Naive thymus-derived CD4-positive, alpha-beta T cell (primary cell): ENCODE measurements around the gene SUN3. TPM values are rescaled to one million over a fixed set of nuclear protein-coding genes. Genes with fewer than 3 reads are reported as not detected.

Experiments
- ATAC-seq: fragments of 150-1000 bp; cut with Tn5 transposase; 2 replicates; pipeline ENCODE4 v1.10.0; 2021; ENCODE audit warnings: mild to moderate bottlenecking, moderate library complexity
- CTCF ChIA-PET: fragments of 350-600 bp; sonication (Branson Sonifier 250); formaldehyde crosslinking; loops from one replicate; lab custom pipeline; 2021; ENCODE audit warnings: antibody characterized with exemption; lab: Charles Lee
- POLR2A ChIA-PET: fragments of 350-600 bp; sonication (Branson Sonifier 250); formaldehyde crosslinking; loops from one replicate; lab custom pipeline; 2021; ENCODE audit warnings: antibody characterized with exemption, inconsistent platforms; lab: Charles Lee
- DNase-seq, 9 donors: peaks; one replicate each; pipeline versions ENCODE4 v3.0.0 to v3.0.0-alpha.2; 2020 to 2022; ENCODE audit warnings: mixed read lengths in 1 of 9
- H3K27ac ChIP-seq: one replicate; pipeline ENCODE4 v1.7.0; 2013; ENCODE audit warnings: mild to moderate bottlenecking, low read depth, low read length, moderate library complexity
- H3K27me3 ChIP-seq, 2 donors: one replicate each; pipeline ENCODE4 v1.7.0; 2013; ENCODE audit warnings: low read length in 2 of 2, mild to moderate bottlenecking in 2 of 2, moderate library complexity in 2 of 2; ENCODE audit not compliant: control insufficient read depth in 2 of 2, insufficient read depth in 2 of 2
- H3K36me3 ChIP-seq, 3 experiments: 1 replicate in 2 of 3; 2 replicates in 1 of 3; pipeline ENCODE4 v1.7.0; 2013; ENCODE audit warnings: low read length in 3 of 3, mild to moderate bottlenecking in 3 of 3, moderate library complexity in 1 of 3; ENCODE audit not compliant: insufficient read depth in 3 of 3, control insufficient read depth in 2 of 3
- H3K4me1 ChIP-seq, 2 donors: one replicate each; pipeline ENCODE4 v1.7.0; 2013; ENCODE audit warnings: low read length in 2 of 2, mild to moderate bottlenecking in 2 of 2, moderate library complexity in 1 of 2; ENCODE audit not compliant: control insufficient read depth in 2 of 2, insufficient read depth in 2 of 2
- H3K4me3 ChIP-seq: 2 replicates; pipeline ENCODE4 v1.7.0; 2013; ENCODE audit warnings: mild to moderate bottlenecking, low read length
- H3K9me3 ChIP-seq, 3 experiments: 1 replicate in 2 of 3; 2 replicates in 1 of 3; pipeline ENCODE4 v1.7.0; 2013; ENCODE audit warnings: low read length in 3 of 3; ENCODE audit not compliant: control insufficient read depth in 2 of 3
- H3K27ac Mint-ChIP-seq, 9 donors: one replicate each; pipeline ENCODE4 v1.8.0; 2020 to 2022; ENCODE audit warnings: mixed read lengths in 9 of 9, mild to moderate bottlenecking in 8 of 9, moderate library complexity in 5 of 9, inconsistent platforms in 2 of 9
- H3K27me3 Mint-ChIP-seq, 5 donors: one replicate each; pipeline ENCODE4 v1.8.0; 2021 to 2022; ENCODE audit warnings: mixed read lengths in 5 of 5, mild to moderate bottlenecking in 1 of 5
- H3K36me3 Mint-ChIP-seq, 5 donors: one replicate each; pipeline ENCODE4 v1.8.0; 2020 to 2022; ENCODE audit warnings: mixed read lengths in 5 of 5, mild to moderate bottlenecking in 3 of 5, inconsistent platforms in 1 of 5
- H3K4me1 Mint-ChIP-seq, 7 donors: one replicate each; pipeline ENCODE4 v1.8.0; 2020 to 2022; ENCODE audit warnings: mixed read lengths in 7 of 7, mild to moderate bottlenecking in 3 of 7, inconsistent platforms in 1 of 7
- H3K4me3 Mint-ChIP-seq, 10 donors: one replicate each; pipeline ENCODE4 v1.8.0; 2020 to 2022; ENCODE audit warnings: mild to moderate bottlenecking in 10 of 10, mixed read lengths in 10 of 10, moderate library complexity in 6 of 10, inconsistent platforms in 2 of 10
- H3K9me3 Mint-ChIP-seq, 11 donors: one replicate each; pipeline ENCODE4 v1.8.0; 2020 to 2022; ENCODE audit warnings: mixed read lengths in 11 of 11, mild to moderate bottlenecking in 4 of 11, inconsistent platforms in 1 of 11, moderate library complexity in 1 of 11
- intact Hi-C, 2 donors: fragments of 100-400 bp; cut with micrococcal nuclease; formaldehyde crosslinking; loops; one replicate each; pipeline ENCODE4 v1.15.1; 2023
- polyA plus RNA-seq, 2 donors: library from polyadenylated mRNA; unstranded; fragments of 300-500 nt; fragmentation: Illumina TruSeq; gene quantifications; one replicate each; pipeline ENCODE4 v1.2.3, GENCODE V29; 2021
- total RNA-seq, 6 experiments: library from RNA in 5 of 6; stranded (reverse) in 5 of 6; gene quantifications; 1 replicate in 5 of 6; 2 replicates in 1 of 6; pipeline ENCODE4 v1.2.3 and lab custom pipeline; 2021 to 2026

SUN3 gene
- total and polyA plus RNA-seq, 7 experiments from 2014 or later, result 0.53 to 2.7 (median 1.2) TPM; not detected in 3

DNA sequence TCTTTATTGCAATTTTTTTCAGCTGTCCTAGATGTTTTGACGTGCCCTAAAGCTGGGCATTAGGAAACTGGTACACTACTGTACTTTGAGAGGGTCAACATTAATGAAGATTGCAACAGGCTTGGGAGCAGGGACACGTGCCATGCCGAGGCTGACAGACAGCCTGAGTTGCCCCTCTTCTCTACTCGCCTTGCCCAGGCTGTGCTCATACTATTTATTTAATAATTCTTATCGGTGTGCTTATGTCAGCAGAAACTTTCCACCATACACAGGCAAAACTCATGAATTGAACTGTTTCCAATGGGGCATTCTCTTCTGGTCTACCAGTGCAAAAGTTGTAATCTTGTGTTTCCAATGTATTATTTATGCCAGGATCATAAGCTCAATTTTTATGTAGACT, 30.8 kb upstream of the SUN3 start:
- Histone ChIP-seq H3K4me1 (no peaks in the 10 kb centered on the region), H3K27ac (no peak overlapping the region), H3K27me3 (no peaks in the 10 kb centered on the region), H3K36me3 (no peaks in the 10 kb centered on the region), H3K4me3 (no peak overlapping the region), H3K9me3 (no peaks in the 10 kb centered on the region)
- ChIA-PET POLR2A (interaction anchor here (0.7 to 1.8 kb wide), 2 partner anchors 26 to 29 kb away, joined by 3 to 6 read pairs; partner anchors contain the start of gene UPP1), CTCF (no interaction called here)
- peaks cover 7 to 18% (median 13%) of the 10 kb centered on the region in 5 donors for H3K36me3 Mint-ChIP-seq
- peaks cover 2 to 32% (median 10%) of the 10 kb centered on the region in 11 donors for H3K9me3 Mint-ChIP-seq
- H3K27ac Mint-ChIP-seq, result no peak overlapping the region
- peaks cover 0 to 21% (median 0%) of the 10 kb centered on the region in 5 donors for H3K27me3 Mint-ChIP-seq
- intact Hi-C loops, result no loop called here
- no peak overlapping the region for H3K4me3 Mint-ChIP-seq
- DNase-seq, result no peak
- ATAC-seq, result no peak
- peaks cover 0 to 3% (median 0%) of the 10 kb centered on the region in 7 donors for H3K4me1 Mint-ChIP-seq

DNA sequence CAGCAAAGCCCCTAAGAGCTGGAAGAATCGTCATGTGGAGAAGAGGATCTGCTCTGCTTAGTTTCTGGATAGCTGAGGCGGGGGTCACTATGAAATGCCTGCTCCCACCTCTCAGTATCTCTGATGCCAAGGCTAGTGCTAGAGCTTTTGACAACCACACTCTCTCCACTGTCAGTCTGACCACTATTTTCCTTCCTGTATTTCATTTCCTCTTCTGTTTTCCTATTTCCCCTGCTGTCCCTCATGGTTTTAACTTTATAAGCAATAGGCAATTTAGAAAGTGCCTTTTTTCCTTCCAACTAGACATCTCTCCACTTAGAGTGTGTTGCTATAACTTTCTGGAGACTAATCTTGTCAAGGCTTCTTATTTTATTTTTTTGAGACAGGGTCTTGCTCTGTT, 30.1 kb upstream of the SUN3 start:
- no peak for ATAC-seq
- intact Hi-C loops, result no loop called here
- no peak for DNase-seq
- Histone ChIP-seq H3K4me1 (no peaks in the 10 kb centered on the region), H3K27ac (no peak overlapping the region), H3K36me3 (no peaks in the 10 kb centered on the region), H3K27me3 (no peaks in the 10 kb centered on the region), H3K4me3 (no peak overlapping the region), H3K9me3 (no peaks in the 10 kb centered on the region)
- Mint-ChIP-seq H3K27ac (no peak overlapping the region), H3K9me3 (peaks cover 2 to 27% (median 10%) of the 10 kb centered on the region in 11 donors), H3K27me3 (peaks cover 0 to 20% (median 0%) of the 10 kb centered on the region in 5 donors), H3K4me1 (peaks cover 0 to 3% (median 0%) of the 10 kb centered on the region in 7 donors), H3K4me3 (no peak overlapping the region), H3K36me3 (peaks cover 7 to 17% (median 11%) of the 10 kb centered on the region in 5 donors)
- ChIA-PET POLR2A (no interaction called here), CTCF (no interaction called here)

DNA sequence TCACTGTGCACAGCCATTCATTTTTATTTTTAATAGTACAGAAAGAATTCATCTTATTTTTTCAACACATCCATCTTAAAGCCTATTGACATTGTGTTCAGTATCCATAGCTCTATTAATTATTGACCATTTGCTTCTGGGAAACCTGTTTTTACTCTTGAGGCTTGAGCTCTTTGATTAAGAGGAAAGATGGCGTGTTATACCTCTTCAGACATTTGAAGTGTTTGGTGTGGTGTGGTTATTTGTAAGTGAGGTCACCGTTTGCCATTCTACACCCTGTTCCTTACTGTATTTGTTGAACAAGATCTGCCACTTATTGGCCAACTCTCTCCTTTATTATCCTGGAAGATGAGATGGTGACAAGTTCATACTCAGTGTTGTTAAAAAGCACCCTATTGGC, 24.8 kb upstream of the SUN3 start:
- POLR2A ChIA-PET, result no interaction called here
- H3K4me3 ChIP-seq, result no peak overlapping the region
- DNase-seq (no peak), ATAC-seq (no peak)
- H3K9me3 ChIP-seq, result no peaks in the 10 kb centered on the region
- H3K4me1 ChIP-seq, result no peaks in the 10 kb centered on the region
- H3K9me3 Mint-ChIP-seq, result peaks cover 0 to 17% (median 7%) of the 10 kb centered on the region in 11 donors
- intact Hi-C loops, result no loop called here
- H3K27ac Mint-ChIP-seq, result no peak overlapping the region
- CTCF ChIA-PET, result interaction anchor here (0.7 kb wide), 1 partner anchor 66 kb away, joined by 3 read pairs; no protein-coding TSS in a partner anchor
- H3K27ac ChIP-seq, result no peak overlapping the region
- no peak overlapping the region for H3K4me3 Mint-ChIP-seq
- no peaks in the 10 kb centered on the region for H3K27me3 ChIP-seq
- peaks cover 0 to 10% (median 0%) of the 10 kb centered on the region in 5 donors for H3K27me3 Mint-ChIP-seq
- peaks cover 0 to 8% (median 0%) of the 10 kb centered on the region in 7 donors for H3K4me1 Mint-ChIP-seq
- H3K36me3 Mint-ChIP-seq, result peaks cover 0 to 11% (median 6%) of the 10 kb centered on the region in 5 donors
- no peaks in the 10 kb centered on the region for H3K36me3 ChIP-seq

DNA sequence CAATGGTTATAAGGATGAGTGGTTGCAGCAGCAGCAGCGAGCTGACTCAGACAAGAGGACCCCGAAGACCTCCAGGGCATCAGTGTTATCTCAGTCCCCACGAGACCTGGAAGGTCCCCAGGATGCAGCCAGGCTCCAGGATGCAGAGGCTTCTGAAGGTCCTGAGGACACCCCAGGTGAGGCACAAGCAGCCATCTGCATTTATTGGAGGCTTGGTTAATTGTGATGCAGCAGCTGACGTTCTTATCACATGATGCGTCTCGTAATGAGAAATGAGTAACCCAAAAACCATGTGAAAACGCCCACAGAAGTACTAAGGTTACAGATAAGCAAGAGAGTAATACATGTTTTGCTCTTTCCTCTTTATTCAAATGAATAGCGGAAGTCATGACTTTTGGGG, 23.8 kb upstream of the SUN3 start:
- H3K9me3 Mint-ChIP-seq, result peaks cover 0 to 9% (median 5%) of the 10 kb centered on the region in 11 donors
- POLR2A ChIA-PET, result no interaction called here
- DNase-seq (no peak), ATAC-seq (no peak)
- CTCF ChIA-PET, result interaction anchor here (0.7 kb wide), 1 partner anchor 65 kb away, joined by 3 read pairs; no protein-coding TSS in a partner anchor
- H3K36me3 ChIP-seq, result no peaks in the 10 kb centered on the region
- H3K4me3 Mint-ChIP-seq, result no peak overlapping the region
- peaks cover 0 to 8% (median 0%) of the 10 kb centered on the region in 7 donors for H3K4me1 Mint-ChIP-seq
- H3K9me3 ChIP-seq, result no peaks in the 10 kb centered on the region
- peaks cover 0 to 7% (median 0%) of the 10 kb centered on the region in 5 donors for H3K27me3 Mint-ChIP-seq
- H3K27ac ChIP-seq, result no peak overlapping the region
- H3K27ac Mint-ChIP-seq, result peak overlapping the region in 1 of 9 donors; percentile 25
- H3K4me1 ChIP-seq, result no peaks in the 10 kb centered on the region
- H3K27me3 ChIP-seq, result no peaks in the 10 kb centered on the region
- peaks cover 0 to 8% (median 6%) of the 10 kb centered on the region in 5 donors for H3K36me3 Mint-ChIP-seq
- no peak overlapping the region for H3K4me3 ChIP-seq
- intact Hi-C loops, result no loop called here

DNA sequence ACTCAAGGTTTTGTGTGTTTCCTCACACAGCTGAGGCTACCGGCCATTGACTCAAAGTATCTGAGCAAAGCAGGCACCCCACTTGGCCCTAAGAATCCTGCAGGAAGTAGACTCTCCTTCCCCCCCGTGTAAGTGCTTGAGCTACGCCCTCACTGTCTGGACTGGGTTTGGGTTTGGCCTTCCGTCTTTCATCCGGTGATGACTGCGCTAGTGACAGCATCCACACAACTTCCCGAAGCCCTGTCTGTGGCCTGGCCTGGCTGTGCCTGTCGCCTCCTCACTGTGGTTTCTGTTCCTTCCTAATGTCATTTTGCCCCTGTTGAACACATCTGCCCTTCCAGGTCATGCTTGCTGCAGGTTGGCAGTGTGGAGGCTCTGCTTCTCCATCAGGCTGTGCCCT, 20.9 kb upstream of the SUN3 start:
- peaks cover 0 to 3% (median 0%) of the 10 kb centered on the region in 5 donors for H3K36me3 Mint-ChIP-seq
- Histone ChIP-seq H3K4me3 (no peak overlapping the region), H3K36me3 (no peaks in the 10 kb centered on the region), H3K9me3 (no peaks in the 10 kb centered on the region), H3K4me1 (peaks cover 0 to 10% of the 10 kb centered on the region in 2 donors), H3K27ac (no peak overlapping the region), H3K27me3 (no peaks in the 10 kb centered on the region)
- DNase-seq (no peak), ATAC-seq (peak; percentile 48)
- no peak overlapping the region for H3K27ac Mint-ChIP-seq
- H3K4me1 Mint-ChIP-seq, result peaks cover 16 to 24% (median 20%) of the 10 kb centered on the region in 7 donors
- peak overlapping the region in 1 of 10 donors; percentile 35 for H3K4me3 Mint-ChIP-seq
- ChIA-PET CTCF (no interaction called here), POLR2A (no interaction called here)
- H3K27me3 Mint-ChIP-seq, result no peaks in the 10 kb centered on the region
- peaks cover 0 to 2% (median 0%) of the 10 kb centered on the region in 11 donors for H3K9me3 Mint-ChIP-seq
- intact Hi-C loops, result no loop called here

DNA sequence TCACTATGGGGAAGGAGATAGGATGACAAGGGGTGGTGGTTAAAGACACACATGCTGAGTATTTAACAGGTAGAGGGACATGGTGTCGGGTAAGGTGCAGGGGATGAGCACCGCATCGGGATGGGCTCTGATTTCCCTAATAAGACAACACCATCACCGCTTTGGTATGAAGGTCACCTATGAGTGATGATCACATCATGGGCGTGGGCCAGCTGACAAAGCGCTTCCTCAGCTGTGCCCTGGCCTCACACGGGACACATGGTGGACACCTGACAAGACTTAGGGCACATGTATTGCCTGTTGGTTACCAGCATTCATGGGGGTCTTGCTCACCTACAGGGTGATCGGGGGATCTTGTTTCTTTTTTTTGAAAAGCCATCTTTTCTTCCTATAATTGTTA, 19.2 kb upstream of the SUN3 start:
- Histone ChIP-seq H3K4me3 (no peak overlapping the region), H3K4me1 (peaks cover 0 to 10% of the 10 kb centered on the region in 2 donors), H3K36me3 (no peaks in the 10 kb centered on the region), H3K27me3 (no peaks in the 10 kb centered on the region), H3K27ac (no peak overlapping the region), H3K9me3 (no peaks in the 10 kb centered on the region)
- CTCF ChIA-PET, result interaction anchor here (1.3 kb wide), 1 partner anchor 55 kb away, joined by 4 read pairs; no protein-coding TSS in a partner anchor
- DNase-seq (no peak), ATAC-seq (no peak)
- no peaks in the 10 kb centered on the region for H3K9me3 Mint-ChIP-seq
- POLR2A ChIA-PET, result interaction anchor here (1.0 kb wide), 1 partner anchor 50 kb away, joined by 3 read pairs; no protein-coding TSS in a partner anchor
- peaks cover 16 to 26% (median 24%) of the 10 kb centered on the region in 7 donors for H3K4me1 Mint-ChIP-seq
- no peak overlapping the region for H3K4me3 Mint-ChIP-seq
- H3K27ac Mint-ChIP-seq, result peak overlapping the region in 1 of 9 donors; percentile 53
- intact Hi-C loops, result no loop called here
- H3K36me3 Mint-ChIP-seq, result peaks cover 0 to 3% (median 0%) of the 10 kb centered on the region in 5 donors
- H3K27me3 Mint-ChIP-seq, result no peaks in the 10 kb centered on the region
